MM.1S (cell line): ENCODE data around the gene MPZ.

ENCODE experiments used
- DNase-seq: peaks from one replicate; pipeline ENCODE4 v3.0.0-alpha.2; 2015
- H2AFZ ChIP-seq: fragments of 300-600 bp; sonication (generic); 2 replicates; pipeline ENCODE4 v1.6.0; 2016; ENCODE audit warnings: antibody characterized with exemption, low read length
- H3F3A ChIP-seq: fragments of 300-600 bp; sonication (generic); 2 replicates; pipeline ENCODE4 v1.6.1; 2016; ENCODE audit warnings: mild to moderate bottlenecking, antibody characterized with exemption, low read length, moderate library complexity, mixed read lengths; ENCODE audit not compliant: insufficient read depth
- H3K27ac ChIP-seq: fragments of 300-600 bp; sonication (generic); 2 replicates; pipeline ENCODE4 v1.5.1; 2016; ENCODE audit warnings: mild to moderate bottlenecking, low read length
- H3K27me3 ChIP-seq: fragments of 300-600 bp; sonication (generic); replicated peaks from 2 replicates; pipeline ENCODE4 v1.6.0; 2016; ENCODE audit warnings: low read length; ENCODE audit not compliant: insufficient read depth
- H3K36me3 ChIP-seq: fragments of 300-600 bp; sonication (generic); replicated peaks from 2 replicates; pipeline ENCODE4 v1.6.1; 2016; ENCODE audit warnings: mild to moderate bottlenecking, low read length, mixed read lengths; ENCODE audit not compliant: insufficient read depth
- H3K4me1 ChIP-seq: fragments of 300-600 bp; sonication (generic); 2 replicates; pipeline ENCODE4 v1.6.1; 2016; ENCODE audit warnings: low read length, mixed read lengths
- H3K4me2 ChIP-seq: fragments of 300-600 bp; sonication (generic); 2 replicates; pipeline ENCODE4 v1.6.0; 2016; ENCODE audit warnings: low read depth, low read length
- H3K4me3 ChIP-seq: fragments of 300-600 bp; sonication (generic); 2 replicates; pipeline ENCODE4 v1.5.1; 2016; ENCODE audit warnings: low read length, mixed read lengths
- H3K79me2 ChIP-seq: fragments of 300-600 bp; sonication (generic); 2 replicates; pipeline ENCODE4 v1.6.1; 2016; ENCODE audit warnings: mixed run types, low read length, mixed read lengths
- H3K9ac ChIP-seq: fragments of 300-600 bp; sonication (generic); 2 replicates; pipeline ENCODE4 v1.6.1; 2016; ENCODE audit warnings: low read length, mixed read lengths
- H3K9me2 ChIP-seq: fragments of 300-600 bp; sonication (generic); replicated peaks from 2 replicates; pipeline ENCODE4 v1.6.1; 2016; ENCODE audit warnings: mild to moderate bottlenecking, low read length, mixed read lengths; ENCODE audit not compliant: insufficient read depth
- H3K9me3 ChIP-seq: fragments of 300-600 bp; sonication (generic); replicated peaks from 2 replicates; pipeline ENCODE4 v1.6.1; 2016; ENCODE audit warnings: mild to moderate bottlenecking, low read length, mixed read lengths; ENCODE audit not compliant: insufficient read depth
- H4K20me1 ChIP-seq: fragments of 300-600 bp; sonication (generic); 2 replicates; pipeline ENCODE4 v1.6.1; 2016; ENCODE audit warnings: mild to moderate bottlenecking, low read length, moderate library complexity, mixed read lengths; ENCODE audit not compliant: insufficient read depth
- EZH2 ChIP-seq: fragments of 300-600 bp; sonication (generic); optimal IDR thresholded peaks from 2 replicates; pipeline ENCODE3; 2017; ENCODE audit warnings: low read depth, mild to moderate bottlenecking, antibody characterized with exemption, low read length, mixed read lengths
- EZH2phosphoT487 ChIP-seq: fragments of 300-600 bp; sonication (generic); IDR thresholded peaks from 2 replicates; pipeline ENCODE4 v1.6.1; 2018; ENCODE audit warnings: antibody characterized with exemption, low read length
- TF ChIP-seq, protein P1 (sequence below): fragments of 300-600 bp; sonication (generic); IDR thresholded peaks from 2 replicates; pipeline ENCODE4 v1.5.1; 2016; ENCODE audit warnings: antibody characterized with exemption, low read length, mixed read lengths

Gene MPZ

DNA sequence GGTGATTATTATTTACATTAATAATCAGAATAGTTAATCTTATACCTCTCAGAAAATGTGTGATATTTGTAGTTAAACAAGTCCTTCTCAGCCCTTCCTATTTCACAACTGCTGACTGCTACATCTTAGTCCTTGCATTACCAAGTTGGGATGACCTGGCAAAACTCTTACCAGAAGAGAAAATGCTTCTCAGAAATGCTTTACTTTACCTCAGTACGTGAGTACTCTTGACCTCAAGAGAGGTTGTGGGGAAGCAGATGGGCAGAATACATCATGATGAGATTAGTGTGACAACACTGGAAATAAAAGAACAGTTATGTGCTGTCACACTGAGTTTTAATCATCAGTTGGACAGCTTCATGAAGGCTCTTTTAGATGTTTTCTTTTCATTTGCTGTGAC lies 41.7 kb upstream of the MPZ start:
- TF ChIP-seq, protein P1, sequence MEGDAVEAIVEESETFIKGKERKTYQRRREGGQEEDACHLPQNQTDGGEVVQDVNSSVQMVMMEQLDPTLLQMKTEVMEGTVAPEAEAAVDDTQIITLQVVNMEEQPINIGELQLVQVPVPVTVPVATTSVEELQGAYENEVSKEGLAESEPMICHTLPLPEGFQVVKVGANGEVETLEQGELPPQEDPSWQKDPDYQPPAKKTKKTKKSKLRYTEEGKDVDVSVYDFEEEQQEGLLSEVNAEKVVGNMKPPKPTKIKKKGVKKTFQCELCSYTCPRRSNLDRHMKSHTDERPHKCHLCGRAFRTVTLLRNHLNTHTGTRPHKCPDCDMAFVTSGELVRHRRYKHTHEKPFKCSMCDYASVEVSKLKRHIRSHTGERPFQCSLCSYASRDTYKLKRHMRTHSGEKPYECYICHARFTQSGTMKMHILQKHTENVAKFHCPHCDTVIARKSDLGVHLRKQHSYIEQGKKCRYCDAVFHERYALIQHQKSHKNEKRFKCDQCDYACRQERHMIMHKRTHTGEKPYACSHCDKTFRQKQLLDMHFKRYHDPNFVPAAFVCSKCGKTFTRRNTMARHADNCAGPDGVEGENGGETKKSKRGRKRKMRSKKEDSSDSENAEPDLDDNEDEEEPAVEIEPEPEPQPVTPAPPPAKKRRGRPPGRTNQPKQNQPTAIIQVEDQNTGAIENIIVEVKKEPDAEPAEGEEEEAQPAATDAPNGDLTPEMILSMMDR: no peak
- TF ChIP-seq EZH2phosphoT487 (no peak), EZH2 (no peak)
- H3K9me2 ChIP-seq: no peaks in the 10 kb centered on the region
- no peaks in the 10 kb centered on the region for H3F3A ChIP-seq
- H3K27ac ChIP-seq: no peak overlapping the region
- H3K27me3 ChIP-seq: no peaks in the 10 kb centered on the region
- H3K4me1 ChIP-seq: no peaks in the 10 kb centered on the region
- no peak overlapping the region for H3K9ac ChIP-seq
- H3K36me3 ChIP-seq: no peaks in the 10 kb centered on the region
- no peak for DNase-seq
- no peak overlapping the region for H3K4me2 ChIP-seq
- H3K9me3 ChIP-seq: no peaks in the 10 kb centered on the region
- no peak overlapping the region for H2AFZ ChIP-seq
- H4K20me1 ChIP-seq: no peaks in the 10 kb centered on the region
- H3K79me2 ChIP-seq: peaks cover 8% of the 10 kb centered on the region; the same call in 1 of the 2 replicates
- no peak overlapping the region for H3K4me3 ChIP-seq

DNA sequence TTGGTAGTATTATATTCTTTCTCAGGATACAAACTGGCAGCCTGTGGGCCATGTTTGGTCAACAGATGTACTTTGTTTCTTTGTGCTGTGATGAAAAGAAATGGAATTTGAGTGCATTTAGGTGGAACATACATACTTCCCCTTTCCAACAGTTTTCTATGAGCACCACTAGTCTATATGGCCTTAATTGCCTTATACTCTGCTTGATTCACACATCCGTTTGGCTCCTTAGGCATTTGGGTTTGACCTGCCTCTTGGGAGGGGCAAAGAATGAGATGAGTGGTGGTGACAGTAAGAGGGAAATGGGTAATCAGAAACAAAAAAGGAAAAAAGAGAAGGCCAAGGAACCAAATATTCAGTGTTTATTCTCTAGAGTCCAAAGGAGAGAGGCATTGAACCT lies 40.9 kb upstream of the MPZ start:
- no peaks in the 10 kb centered on the region for H3K9me2 ChIP-seq
- no peaks in the 10 kb centered on the region for H3K4me1 ChIP-seq
- H3K4me2 ChIP-seq: no peak overlapping the region
- H2AFZ ChIP-seq: no peak overlapping the region
- no peak for DNase-seq
- no peaks in the 10 kb centered on the region for H4K20me1 ChIP-seq
- H3K79me2 ChIP-seq: peaks cover 8% of the 10 kb centered on the region; the same call in 1 of the 2 replicates
- no peaks in the 10 kb centered on the region for H3F3A ChIP-seq
- H3K9me3 ChIP-seq: no peaks in the 10 kb centered on the region
- TF ChIP-seq EZH2: no peak
- TF ChIP-seq, protein P1: no peak
- TF ChIP-seq EZH2phosphoT487: no peak
- no peaks in the 10 kb centered on the region for H3K36me3 ChIP-seq
- no peaks in the 10 kb centered on the region for H3K27me3 ChIP-seq
- no peak overlapping the region for H3K4me3 ChIP-seq
- no peak overlapping the region for H3K9ac ChIP-seq
- H3K27ac ChIP-seq: no peak overlapping the region

DNA sequence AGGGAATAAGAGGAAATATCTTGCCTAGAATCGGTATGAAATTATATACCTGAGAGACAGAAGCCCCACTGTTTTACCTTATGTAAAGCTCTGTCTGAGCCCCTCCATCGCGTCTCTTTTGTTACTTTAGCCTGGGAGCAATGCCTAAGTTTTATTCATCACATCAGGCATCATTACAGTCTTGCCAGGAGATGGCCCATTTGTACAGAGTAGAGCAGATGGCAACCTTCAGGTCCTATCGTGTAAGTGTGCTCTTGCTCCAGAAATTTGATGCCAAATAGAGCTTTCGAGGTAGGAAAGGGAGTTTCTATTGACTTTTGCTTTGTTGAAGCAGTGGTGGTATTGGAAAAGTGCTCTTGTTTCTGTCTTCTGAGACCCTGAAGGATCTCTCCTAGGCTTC lies 33.1 kb upstream of the MPZ start:
- no peaks in the 10 kb centered on the region for H3K36me3 ChIP-seq
- H3K79me2 ChIP-seq: peaks cover 10% of the 10 kb centered on the region
- no peaks in the 10 kb centered on the region for H3K9me3 ChIP-seq
- H2AFZ ChIP-seq: no peak overlapping the region
- H3K9me2 ChIP-seq: no peaks in the 10 kb centered on the region
- no peak for DNase-seq
- H3K4me2 ChIP-seq: no peak overlapping the region
- H4K20me1 ChIP-seq: no peaks in the 10 kb centered on the region
- no peak overlapping the region for H3K4me3 ChIP-seq
- H3K27ac ChIP-seq: no peak overlapping the region
- no peak overlapping the region for H3K9ac ChIP-seq
- peaks cover 7% of the 10 kb centered on the region; the same call in 1 of the 2 replicates for H3K4me1 ChIP-seq
- TF ChIP-seq, protein P1: no peak
- TF ChIP-seq EZH2phosphoT487 (no peak), EZH2 (no peak)
- no peaks in the 10 kb centered on the region for H3F3A ChIP-seq
- H3K27me3 ChIP-seq: no peaks in the 10 kb centered on the region
